HepG2 (cell line): ENCODE data around the gene SPAG9. TPM values are rescaled to one million over a fixed set of nuclear protein-coding genes. Genes with fewer than 3 reads are reported as not detected.

Source experiments
- AFF4 ChIP-seq: sonication (generic); formaldehyde crosslinking; IDR thresholded peaks from 2 replicates; pipeline ENCODE4 v1.4.0; 2020; ENCODE audit warnings: missing genetic modification reagents
- AHR ChIP-seq: IDR thresholded peaks from 2 replicates; pipeline ENCODE4 v1.6.1; 2018; ENCODE audit warnings: missing genetic modification reagents, missing compliant biosample characterization
- ARHGAP35 ChIP-seq: sonication (generic); formaldehyde crosslinking; IDR thresholded peaks from 2 replicates; pipeline ENCODE4 v1.9.0; 2022; ENCODE audit warnings: mild to moderate bottlenecking, inconsistent platforms, moderate library complexity, missing genetic modification reagents, borderline replicate concordance
- CHD4 ChIP-seq: fragments of 200-600 bp; sonication (generic); IDR thresholded peaks from 2 replicates; pipeline ENCODE4 v1.7.0; 2017; ENCODE audit warnings: mild to moderate bottlenecking, low read length, borderline replicate concordance
- CTCF ChIP-seq: sonication (generic); formaldehyde crosslinking; IDR thresholded peaks from 2 replicates; pipeline ENCODE4 v1.5.0; 2020; ENCODE audit warnings: mild to moderate bottlenecking, missing genetic modification reagents, moderate library complexity
- DPF2 ChIP-seq: sonication (generic); formaldehyde crosslinking; IDR thresholded peaks from 2 replicates; pipeline ENCODE4 v1.4.0; 2020; ENCODE audit warnings: mild to moderate bottlenecking, low read depth, missing genetic modification reagents, borderline replicate concordance
- ELF1 ChIP-seq: sonication (generic); formaldehyde crosslinking; IDR thresholded peaks from 2 replicates; pipeline ENCODE4 v1.4.0; 2020; ENCODE audit warnings: missing genetic modification reagents
- FOXP1 ChIP-seq, 2 experiments: fragments of 450-650 bp in 1 of 2; IDR thresholded peaks; 2 replicates each; pipeline ENCODE4 v1.6.1; 2017 to 2018; ENCODE audit warnings: antibody characterized with exemption in 1 of 2
- HOXA9 ChIP-seq: sonication (generic); formaldehyde crosslinking; IDR thresholded peaks from 2 replicates; pipeline ENCODE4 v1.8.1; 2022; ENCODE audit warnings: missing genetic modification reagents, mild to moderate bottlenecking, moderate library complexity, borderline replicate concordance
- JDP2 ChIP-seq: sonication (generic); formaldehyde crosslinking; IDR thresholded peaks from 2 replicates; pipeline ENCODE4 v1.8.1; 2022; ENCODE audit warnings: missing genetic modification reagents, borderline replicate concordance
- KDM2A ChIP-seq: sonication (generic); formaldehyde crosslinking; IDR thresholded peaks from 2 replicates; pipeline ENCODE4 v1.4.0; 2020; ENCODE audit warnings: low read depth, missing genetic modification reagents, borderline replicate concordance
- KLF15 ChIP-seq: sonication (generic); formaldehyde crosslinking; IDR thresholded peaks from 2 replicates; pipeline ENCODE4 v1.8.1; 2023; ENCODE audit warnings: borderline replicate concordance, mild to moderate bottlenecking, inconsistent platforms, missing genetic modification reagents, mixed read lengths
- MBD4 ChIP-seq: IDR thresholded peaks from 2 replicates; pipeline ENCODE4 v1.6.1; 2012; ENCODE audit warnings: low read length, inconsistent platforms, borderline replicate concordance
- NR2F6 ChIP-seq, 2 experiments: IDR thresholded peaks; 2 replicates each; pipeline ENCODE4 v1.6.1; 2016; ENCODE audit warnings: antibody characterized with exemption in 1 of 2, mild to moderate bottlenecking in 1 of 2
- RORA ChIP-seq: sonication (generic); formaldehyde crosslinking; IDR thresholded peaks from 2 replicates; pipeline ENCODE4 v1.5.0; 2020; ENCODE audit warnings: mild to moderate bottlenecking, missing genetic modification reagents, moderate library complexity
- TEAD2 ChIP-seq: sonication (generic); formaldehyde crosslinking; IDR thresholded peaks from 2 replicates; pipeline ENCODE4 v1.9.0; 2021; ENCODE audit warnings: missing genetic modification reagents
- ZBTB44 ChIP-seq: sonication (generic); formaldehyde crosslinking; IDR thresholded peaks from 2 replicates; pipeline ENCODE4 v1.4.0; 2020; ENCODE audit warnings: missing genetic modification reagents
- ZBTB7B ChIP-seq: sonication (generic); formaldehyde crosslinking; IDR thresholded peaks from 2 replicates; pipeline ENCODE4 v1.4.0; 2020; ENCODE audit warnings: missing genetic modification reagents
- ZIK1 ChIP-seq: sonication (generic); formaldehyde crosslinking; IDR thresholded peaks from 2 replicates; pipeline ENCODE4 v1.5.0; 2020; ENCODE audit warnings: mild to moderate bottlenecking, low read depth, missing genetic modification reagents, borderline replicate concordance
- ZNF580 ChIP-seq: IDR thresholded peaks from 2 replicates; pipeline ENCODE4 v1.6.1; 2016; ENCODE audit warnings: low read depth, borderline replicate concordance
- ZNF652 ChIP-seq: IDR thresholded peaks from 2 replicates; pipeline ENCODE4 v1.6.1; 2016; ENCODE audit warnings: low read depth, borderline replicate concordance
- ZNF766 ChIP-seq: sonication (generic); formaldehyde crosslinking; IDR thresholded peaks from 2 replicates; pipeline ENCODE4 v1.5.0; 2020; ENCODE audit warnings: missing genetic modification reagents, borderline replicate concordance
- polyA plus RNA-seq, 8 experiments: library from polyadenylated mRNA; depleted of rRNA in 3 of 8; stranded (reverse) in 7 of 8; unstranded in 1 of 8; fragments of >200 nt; fragmentation: Illumina TruSeq in 4 of 8; extraction: Trizol in 4 of 8; gene quantifications; 2 replicates each; pipeline versions ENCODE4 v1.2.1 to v1.2.3, GENCODE V29; 2011 to 2016; ENCODE audit warnings: low read depth in 4 of 8, missing spikeins in 1 of 8, mixed read lengths in 1 of 8; ENCODE audit not compliant: insufficient read depth in 1 of 8
- total RNA-seq, 5 experiments: library from RNA; depleted of rRNA; stranded (reverse); fragments of >200 nt; fragmentation: Illumina TruSeq; extraction: Trizol; gene quantifications; 2 replicates each; pipeline ENCODE4 v1.2.3, GENCODE V29; 2016; ENCODE audit warnings: low read depth in 1 of 5

Gene SPAG9
- total and polyA plus RNA-seq, 2 of the 13 experiments (the other 11 are each of a cell fraction or from before 2014, with no cell fraction given) = 43.2 to 78.6 TPM

GRCh38 chr17:50956750-50957523 is 163.7 kb downstream of the SPAG9 start (continued):
- TF ChIP-seq ELF1 (CRISPR knock-in tag) = peak; percentile 34; the same call in 1 of the 2 replicates
- no peak for TF ChIP-seq CHD4
- no peak for TF ChIP-seq ZNF766 (CRISPR knock-in tag)
- peak; percentile 53; the same call in 1 of the 2 replicates for TF ChIP-seq ZNF580
- peak; percentile 72; the same call in 1 of the 2 replicates for TF ChIP-seq KDM2A (CRISPR knock-in tag)
- TF ChIP-seq ZBTB44 (CRISPR knock-in tag) = no peak
- TF ChIP-seq NR2F6 (IDR thresholded peaks at IDR 0.05) = no peak
- TF ChIP-seq NR2F6 (CRISPR knock-in tag; IDR thresholded peaks at IDR 0.05) = no peak; the same call in 1 of the 2 replicates
- peak; percentile 96 for TF ChIP-seq CTCF (CRISPR knock-in tag)
- TF ChIP-seq RORA = no peak
- TF ChIP-seq ZBTB7B = 0 out of 2 replicates have a peak, but pooled peaks have one; percentile 59
- no peak for TF ChIP-seq FOXP1 (IDR thresholded peaks at IDR 0.05)
- TF ChIP-seq FOXP1 (CRISPR knock-in tag; IDR thresholded peaks at IDR 0.05) = no peak
- TF ChIP-seq JDP2 (CRISPR knock-in tag) = no peak
- no peak; the same call in 1 of the 2 replicates for TF ChIP-seq AFF4 (CRISPR knock-in tag)
- no peak for TF ChIP-seq ARHGAP35 (CRISPR knock-in tag)
- TF ChIP-seq DPF2 (CRISPR knock-in tag) = no peak
- no peak for TF ChIP-seq AHR (CRISPR knock-in tag)
- TF ChIP-seq MBD4 = no peak
- no peak for TF ChIP-seq ZIK1 (CRISPR knock-in tag)
- TF ChIP-seq HOXA9 = no peak
- no peak for TF ChIP-seq TEAD2 (CRISPR knock-in tag)
- TF ChIP-seq KLF15 (CRISPR knock-in tag) = no peak
- TF ChIP-seq ZNF652 = no peak
